NCI-H146 (cell line): ENCODE data around the gene CDKN2AIPNL.
"Not testable (repeated sequence)": the region's sequence is repeated elsewhere in the genome, so short reads cannot be mapped to it uniquely, and the experiment has no call there.

Experiments
- DNase-seq: peaks from one replicate; lab custom pipeline; 2025; lab: John Stamatoyannopoulos, UW

Gene CDKN2AIPNL

DNA sequence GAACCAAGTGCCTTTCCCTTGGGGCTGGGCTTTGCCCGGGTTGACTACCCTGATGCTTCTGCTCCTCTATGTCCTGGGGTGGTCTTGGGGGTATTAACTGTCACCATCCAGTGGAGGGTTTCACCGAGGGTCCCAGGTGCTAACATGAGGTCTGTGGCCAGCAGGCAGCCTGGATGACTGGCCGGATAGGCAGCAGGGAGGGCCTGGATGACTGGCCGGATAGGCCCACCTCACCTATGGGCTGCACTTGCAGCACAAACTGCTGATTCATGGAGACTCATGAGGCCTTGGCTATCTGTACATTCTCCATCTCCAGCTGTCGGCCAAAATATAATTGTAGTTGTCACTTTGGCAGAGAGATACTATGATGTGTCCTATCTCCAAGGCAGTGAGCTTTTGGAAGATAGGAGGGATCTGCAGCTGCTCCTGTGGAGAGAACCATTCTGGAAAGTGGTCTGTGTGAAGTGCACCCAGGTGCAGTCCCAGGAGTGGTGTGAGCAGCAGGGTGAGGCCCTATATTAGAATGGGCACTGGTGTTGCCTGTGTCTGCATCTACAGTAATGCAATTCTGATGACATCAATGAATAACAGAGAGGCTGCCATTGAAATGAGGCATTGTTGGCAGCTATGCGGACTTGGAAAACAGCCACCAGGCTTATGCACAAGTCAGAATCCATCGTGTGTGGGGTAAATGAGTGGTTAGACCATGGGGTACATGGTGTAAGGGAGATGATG lies 26.3 kb upstream of the CDKN2AIPNL start:
- no peak for DNase-seq

DNA sequence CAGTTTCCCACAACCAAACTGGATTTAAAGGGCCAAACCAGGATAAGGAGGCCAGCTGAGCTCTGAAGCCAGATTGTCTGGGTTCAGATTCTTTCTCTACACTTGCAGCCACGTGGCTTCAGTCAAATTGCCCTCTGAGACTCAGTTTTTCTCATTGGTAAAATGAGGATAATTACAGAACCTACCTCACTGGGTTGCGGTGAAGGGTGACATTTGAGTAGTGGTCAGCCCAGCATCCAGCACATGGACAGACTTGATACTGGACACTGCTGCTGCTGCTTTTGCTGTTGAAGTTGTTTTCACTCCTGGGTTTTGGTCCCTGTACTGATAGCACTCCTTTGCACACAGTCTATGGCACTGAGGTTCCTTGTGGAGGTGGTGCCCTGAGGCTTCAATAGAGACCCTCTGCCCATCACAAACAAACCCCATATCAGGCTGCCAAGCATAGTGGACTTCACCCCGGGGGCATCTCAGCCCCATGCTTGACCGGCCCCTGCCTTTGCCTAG lies 25.7 kb upstream of the CDKN2AIPNL start:
- DNase-seq = no peak

DNA sequence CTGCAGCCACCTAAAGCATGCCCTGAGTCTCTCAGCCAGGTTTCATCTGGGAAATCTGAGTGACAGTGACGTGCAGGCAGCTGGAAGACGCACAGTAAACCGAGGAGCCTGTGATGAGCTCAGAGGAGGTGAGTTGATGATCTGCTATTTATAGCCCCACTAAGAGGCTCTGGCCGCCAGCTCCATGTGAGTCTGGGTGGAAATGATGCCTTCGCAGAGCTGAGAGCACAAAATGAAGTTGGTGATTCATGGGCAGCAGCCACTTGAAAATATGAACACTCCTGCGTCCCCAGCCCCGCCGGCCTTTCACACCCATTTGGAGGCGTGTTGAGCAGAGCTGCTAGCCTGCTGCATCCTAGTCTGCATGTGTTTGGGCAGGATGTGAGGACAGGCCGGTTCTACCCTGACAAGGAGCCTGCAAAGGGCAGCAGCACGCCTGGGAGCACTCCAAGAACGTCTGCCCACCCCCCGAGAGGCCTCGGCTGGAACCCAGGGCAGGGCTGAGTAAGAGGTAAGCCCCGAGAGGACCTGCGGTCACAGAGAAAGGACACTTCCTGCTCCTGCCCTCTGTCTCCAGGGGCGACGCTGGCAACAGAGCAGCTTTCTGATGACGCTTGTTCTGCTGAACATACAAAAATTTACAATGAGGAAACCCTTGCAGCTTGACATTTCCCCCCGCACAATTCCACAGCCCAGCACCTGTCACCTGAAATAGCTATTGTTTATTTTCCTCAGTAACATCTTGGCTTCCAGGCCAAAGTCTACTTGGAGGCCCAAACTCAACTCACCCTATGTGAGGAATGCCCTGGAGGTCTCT lies 25.1 kb upstream of the CDKN2AIPNL start:
- DNase-seq = peak; percentile 60

DNA sequence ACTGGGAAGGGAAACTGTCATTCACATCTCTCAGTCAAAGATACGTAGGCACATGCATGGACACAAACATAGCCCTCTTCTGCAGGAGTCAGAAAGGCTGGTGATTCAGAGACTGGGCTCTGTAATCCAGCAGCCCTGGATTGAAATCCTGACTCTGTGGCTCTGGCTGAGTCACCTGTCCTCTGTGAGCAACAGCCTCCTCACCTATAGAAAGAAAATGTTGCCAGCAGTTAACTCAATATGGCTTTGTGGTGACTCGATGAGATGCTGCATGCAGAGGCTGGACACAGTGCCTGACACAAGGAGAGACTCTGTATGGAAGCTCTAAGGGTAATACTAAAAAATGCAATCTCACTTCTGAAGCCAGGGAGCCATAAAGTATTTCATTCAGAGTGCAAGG lies 23.9 kb upstream of the CDKN2AIPNL start:
- DNase-seq = no peak

DNA sequence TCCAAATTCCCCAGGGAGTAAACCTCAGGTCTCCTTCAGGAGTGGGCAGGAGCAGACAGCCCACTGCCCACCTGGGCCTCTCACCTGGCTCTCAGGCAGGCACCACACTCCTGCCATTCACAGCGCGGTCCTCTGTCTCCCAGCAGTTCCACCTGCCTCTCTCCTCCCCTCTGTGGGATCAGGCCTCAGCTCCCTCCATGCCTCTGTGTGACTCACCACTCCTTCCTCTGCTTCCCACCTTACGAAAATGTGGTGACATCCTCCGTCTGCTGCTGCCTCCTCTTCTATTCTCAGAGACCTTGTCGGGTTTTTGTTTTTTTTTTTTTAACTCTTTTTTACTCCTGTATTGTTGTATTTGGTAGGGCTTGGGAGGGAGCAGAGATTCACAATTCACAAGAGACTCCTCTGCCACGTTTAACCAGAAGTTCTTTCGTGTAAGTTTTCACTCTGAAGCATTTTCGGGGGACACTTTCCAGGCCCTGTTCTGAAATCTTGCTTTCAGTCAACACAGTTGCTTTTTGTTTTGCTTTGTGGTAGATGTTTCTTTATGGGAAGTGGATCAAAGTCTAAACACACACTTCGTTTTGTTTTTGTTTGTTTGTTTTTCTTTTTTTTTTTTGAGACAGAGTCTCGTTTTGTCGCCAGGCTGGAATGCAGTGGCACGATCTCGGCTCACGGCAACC lies 21.1 kb upstream of the CDKN2AIPNL start:
- no peak for DNase-seq

DNA sequence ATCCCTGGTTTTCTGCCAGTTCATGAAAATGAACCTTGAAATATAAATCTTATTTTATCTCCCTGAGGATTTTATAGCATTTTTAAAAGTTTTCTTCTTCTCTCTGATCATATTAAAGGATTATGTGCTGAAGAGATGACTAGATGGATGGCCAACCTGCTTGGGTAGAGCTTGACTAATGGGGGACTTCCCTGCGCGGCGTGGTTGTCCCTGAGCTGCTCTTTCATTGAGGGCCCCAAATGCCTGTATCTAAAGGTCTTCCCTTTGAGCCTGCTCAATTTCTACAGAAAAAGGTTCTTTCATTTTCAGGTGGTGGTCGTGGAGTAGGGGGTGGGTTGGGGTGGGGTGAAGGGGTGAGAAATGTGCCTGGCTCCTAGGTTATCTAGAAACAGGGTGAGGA lies 20.5 kb upstream of the CDKN2AIPNL start:
- no peak for DNase-seq

DNA sequence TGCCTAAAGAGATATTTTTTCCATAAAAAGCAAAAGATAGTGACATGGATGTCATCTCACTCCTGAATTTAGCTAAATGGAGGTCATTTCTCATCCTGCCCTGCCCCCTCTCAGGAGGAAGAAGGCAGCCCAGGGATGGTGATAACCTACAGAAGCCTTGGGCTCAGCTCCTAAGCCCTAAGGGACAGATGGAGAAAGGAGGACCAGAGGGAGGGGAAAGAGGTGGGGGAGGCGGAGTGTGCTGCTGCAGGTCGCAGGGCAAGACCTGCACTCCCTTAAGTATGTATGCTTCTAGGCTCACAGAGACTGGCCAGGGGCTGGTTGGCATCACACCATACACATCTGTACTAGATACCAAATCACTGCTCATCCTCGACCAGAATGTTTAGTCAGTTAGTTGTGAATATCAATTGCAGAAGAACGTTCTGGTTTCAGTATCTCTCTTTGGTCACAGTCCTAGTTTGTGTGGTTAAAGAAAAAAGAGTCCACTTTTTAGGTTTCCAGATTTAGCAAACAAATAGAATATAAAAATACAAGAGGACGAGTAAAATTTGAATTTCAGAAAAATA lies 18.4 kb upstream of the CDKN2AIPNL start:
- DNase-seq = no peak

DNA sequence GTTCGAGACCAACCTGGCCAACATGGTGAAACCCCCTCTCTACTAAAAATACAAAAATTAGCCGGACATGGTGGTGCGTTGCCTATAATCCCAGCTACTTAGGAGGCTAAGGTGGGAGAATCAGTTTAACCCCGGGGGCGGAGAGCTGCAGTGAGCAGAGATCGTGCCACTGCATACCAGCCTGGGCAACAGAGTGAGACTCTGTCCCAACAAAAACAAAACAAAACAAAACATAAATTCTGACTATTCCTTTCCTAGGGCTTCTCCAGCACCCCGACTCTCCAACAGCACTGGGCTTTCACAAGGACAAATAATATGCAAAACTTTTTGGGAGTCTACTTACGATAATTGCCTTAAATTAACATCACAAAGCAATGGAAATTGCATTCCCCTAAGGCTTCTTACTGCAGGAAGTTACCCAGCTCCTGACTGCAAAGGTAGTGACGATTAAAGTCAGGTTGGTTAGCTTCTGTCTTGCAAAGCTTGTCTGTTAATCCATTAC lies 15.9 kb upstream of the CDKN2AIPNL start:
- peak; percentile 16 for DNase-seq

DNA sequence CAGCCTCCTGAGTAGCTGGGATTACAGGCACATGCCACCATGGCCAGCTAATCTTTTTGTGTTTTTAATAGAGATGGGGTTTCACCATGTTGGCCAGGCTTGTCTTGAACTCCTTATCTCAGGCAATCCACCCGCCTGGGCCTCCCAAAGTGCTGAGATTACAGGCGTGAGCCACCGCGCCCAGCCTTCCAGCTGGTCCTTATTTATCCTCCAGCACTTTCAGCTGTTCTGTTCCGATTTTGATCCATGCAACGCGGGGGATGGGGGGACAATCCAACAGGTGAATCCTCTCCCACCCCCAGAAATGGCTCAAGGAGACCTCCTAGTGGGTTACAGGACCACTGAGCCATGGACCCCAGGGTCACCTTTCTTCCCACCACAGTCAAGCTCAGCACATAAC lies 14.7 kb upstream of the CDKN2AIPNL start:
- no peak for DNase-seq

DNA sequence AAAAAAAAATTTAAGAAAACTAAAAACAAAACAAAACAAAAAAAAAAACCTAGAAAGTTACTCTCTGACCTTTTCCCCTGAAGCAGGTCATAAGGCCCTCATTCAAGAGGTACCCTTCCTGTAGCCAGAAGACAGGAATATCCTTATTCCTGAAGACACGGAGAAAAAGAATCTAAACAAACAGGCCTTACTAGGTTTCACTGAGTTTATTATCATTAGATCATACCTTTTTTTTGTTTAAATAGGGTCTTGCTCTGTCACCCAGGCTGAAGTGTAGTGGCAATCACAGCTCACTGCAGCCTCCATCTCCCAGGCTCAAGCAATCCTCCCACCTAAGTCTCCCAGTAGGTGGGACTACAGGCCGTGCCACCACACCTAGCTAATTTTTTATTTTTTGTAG lies 11.7 kb upstream of the CDKN2AIPNL start:
- DNase-seq = no peak

DNA sequence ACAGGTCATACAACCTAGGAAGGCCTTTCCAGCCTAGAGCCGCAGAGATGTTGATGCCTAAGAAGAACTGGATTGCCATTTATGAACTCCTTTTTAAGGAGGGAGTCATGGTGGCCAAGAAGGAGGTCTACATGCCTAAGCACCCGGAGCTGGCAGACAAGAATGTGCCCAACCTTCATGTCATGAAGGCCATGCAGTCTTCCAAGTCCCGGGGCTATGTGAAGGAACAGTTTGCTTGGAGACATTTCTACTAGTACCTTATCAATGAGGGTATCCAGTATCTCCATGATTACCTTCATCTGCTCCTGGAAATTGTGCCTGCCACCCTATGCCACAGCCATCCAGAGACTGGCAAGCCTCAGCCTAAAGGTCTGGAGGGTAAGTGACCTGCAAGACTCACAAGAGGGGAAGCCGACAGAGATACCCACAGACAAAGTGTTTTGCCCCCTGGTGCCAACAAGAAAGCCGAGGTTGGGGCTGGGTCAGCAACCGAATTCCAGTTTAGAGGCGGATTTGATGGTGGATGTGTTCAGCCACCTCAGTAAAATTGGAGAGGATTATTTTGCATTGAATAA lies 11.2 kb upstream of the CDKN2AIPNL start:
- no peak for DNase-seq

DNA sequence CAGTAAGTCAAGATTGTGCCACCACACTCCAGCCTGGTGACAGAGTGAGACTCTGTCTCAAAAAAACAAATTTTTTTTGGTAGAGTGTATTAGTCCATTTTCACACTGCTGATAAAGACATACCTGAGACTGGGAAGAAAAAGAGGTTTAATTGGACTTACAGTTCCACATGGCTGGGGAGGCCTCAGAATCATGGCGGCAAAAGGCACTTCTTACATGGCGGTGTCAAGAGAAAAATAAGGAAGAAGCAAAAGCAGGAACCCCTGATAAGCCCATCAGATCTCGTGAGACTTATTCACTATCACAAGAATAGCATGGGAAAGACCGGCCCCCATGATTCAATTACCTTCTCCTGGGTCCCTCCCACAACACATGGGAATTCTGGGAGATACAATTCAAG lies 9.4 kb upstream of the CDKN2AIPNL start:
- not testable (repeated sequence) for DNase-seq

DNA sequence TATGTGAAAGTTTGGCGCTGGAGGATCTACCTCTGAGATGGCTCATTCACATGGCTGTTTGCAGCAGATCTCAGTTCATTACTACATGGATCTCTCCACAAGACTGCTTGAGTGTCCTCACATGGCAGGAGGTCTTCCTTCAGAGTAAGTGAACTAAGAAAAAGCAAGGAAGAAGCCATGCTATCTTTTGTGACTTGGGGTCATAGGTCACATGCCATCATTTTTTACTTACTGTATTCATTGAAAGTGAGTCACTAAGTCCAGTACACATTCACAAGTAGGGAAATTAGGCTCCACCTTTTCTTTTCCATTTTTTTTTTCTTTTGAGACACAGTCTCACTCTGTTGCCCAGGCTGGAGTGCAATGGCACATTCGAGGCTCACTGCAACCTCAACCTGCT lies 8.7 kb upstream of the CDKN2AIPNL start:
- no peak for DNase-seq

DNA sequence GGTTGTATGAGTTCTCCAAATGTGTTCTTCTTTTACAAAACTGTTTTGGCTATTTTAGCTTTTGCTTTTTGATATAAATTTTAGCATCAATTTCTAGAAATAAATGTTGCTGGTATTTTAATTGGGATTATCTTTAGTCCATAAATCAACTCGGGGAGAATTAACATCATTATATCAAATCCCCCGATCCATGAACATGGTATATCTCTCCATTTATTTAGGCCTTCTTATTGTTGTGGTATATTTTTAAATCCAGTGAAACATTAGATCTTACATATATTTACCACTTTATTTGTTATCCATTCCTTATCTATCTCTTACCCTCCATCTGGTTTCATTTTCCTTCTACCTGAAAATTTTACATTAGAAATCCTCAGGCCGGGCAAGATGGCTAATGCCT lies 7.3 kb upstream of the CDKN2AIPNL start:
- no peak for DNase-seq

DNA sequence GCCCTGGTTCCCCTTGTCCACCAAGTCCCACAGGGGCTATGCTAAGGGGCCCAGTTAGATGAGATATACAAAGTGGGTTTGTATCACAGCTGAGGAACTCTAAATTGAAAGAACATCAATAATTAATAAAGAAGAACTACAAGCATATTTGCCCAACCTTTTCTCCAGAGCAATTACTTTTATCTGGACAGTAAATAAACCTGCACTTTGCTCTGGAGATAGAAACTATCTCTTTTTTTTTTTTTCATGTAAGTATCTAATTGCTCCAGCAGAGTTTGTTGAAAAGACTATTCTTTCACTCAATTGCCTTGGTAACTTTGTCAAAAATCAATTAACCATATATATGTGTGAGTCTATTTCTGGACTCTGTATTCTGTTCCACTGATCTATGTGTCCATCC lies 6.0 kb upstream of the CDKN2AIPNL start:
- DNase-seq = peak; percentile 3

DNA sequence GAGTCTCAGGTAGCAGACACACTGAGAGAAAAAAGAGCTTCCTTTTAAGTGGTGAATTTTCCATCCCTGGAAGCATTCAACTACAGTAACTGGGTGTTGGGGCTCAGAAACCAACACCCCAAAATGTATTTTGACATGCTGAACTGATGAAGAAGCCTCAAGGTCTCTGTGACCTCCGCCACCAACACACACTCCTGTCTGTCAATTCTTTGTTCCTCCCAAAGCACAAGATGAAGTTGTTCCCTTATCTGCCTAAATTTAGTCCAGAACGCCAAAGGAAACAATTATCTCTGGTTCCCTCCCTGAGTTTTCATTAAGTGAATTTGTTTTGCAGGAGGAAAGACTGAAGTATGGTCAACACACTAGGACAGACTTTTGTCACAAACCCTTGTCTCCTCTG lies 1.4 kb upstream of the CDKN2AIPNL start:
- no peak for DNase-seq

DNA sequence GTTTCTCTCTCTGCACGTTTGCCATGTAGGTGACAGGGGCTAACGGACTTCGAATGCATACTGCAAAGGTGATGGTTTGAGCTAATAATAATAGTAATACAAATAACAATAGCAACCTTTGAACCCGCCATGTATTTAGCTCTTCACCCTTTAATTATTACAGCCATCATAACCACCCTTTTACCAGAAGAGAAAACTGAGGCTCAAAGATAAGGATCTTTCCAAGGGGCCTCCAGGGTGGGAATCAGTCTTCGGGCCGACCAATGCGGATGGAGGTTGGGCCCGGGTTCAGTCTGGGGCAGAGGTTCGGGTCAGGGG lies 494 bp downstream of the CDKN2AIPNL start:
- DNase-seq = no peak

DNA sequence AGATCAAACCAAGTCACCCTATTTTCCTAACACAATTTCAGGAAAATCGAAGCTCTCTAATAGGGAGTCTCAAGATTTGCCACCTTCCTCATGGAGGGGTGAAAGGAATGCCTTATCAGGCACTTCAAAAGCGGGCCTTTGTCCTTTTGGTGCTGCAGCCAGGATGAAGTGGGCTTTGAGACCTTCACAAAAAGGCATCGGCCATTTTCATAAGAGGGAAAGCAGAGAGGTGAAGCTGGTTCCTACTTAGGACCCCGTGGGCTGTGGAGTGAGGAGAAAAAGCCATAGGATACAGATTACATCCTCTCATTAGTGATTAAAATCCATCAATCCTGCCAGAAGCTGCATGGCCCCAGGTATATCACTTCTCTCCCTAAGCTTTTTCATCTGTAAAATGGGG lies 859 bp downstream of the CDKN2AIPNL start:
- DNase-seq = no peak

DNA sequence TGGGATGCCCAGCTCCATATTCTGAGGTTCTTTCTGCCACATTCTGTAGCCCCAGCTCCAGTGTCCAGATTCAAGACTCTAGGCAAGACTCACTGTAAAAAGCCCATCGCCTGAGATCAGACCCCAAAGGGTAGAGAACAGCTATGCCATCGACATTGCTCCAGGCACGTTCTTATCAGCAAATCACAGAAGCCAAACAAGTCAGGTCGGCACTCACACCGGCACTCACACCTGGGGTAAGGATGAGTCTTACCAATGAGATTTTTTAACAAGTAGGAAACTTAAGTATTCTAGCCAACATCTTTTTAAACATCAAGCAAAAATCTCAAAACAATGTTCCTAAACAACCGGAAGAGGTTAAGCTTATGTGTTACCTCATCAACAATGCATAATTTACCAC lies 2.4 kb downstream of the CDKN2AIPNL start:
- no peak for DNase-seq

DNA sequence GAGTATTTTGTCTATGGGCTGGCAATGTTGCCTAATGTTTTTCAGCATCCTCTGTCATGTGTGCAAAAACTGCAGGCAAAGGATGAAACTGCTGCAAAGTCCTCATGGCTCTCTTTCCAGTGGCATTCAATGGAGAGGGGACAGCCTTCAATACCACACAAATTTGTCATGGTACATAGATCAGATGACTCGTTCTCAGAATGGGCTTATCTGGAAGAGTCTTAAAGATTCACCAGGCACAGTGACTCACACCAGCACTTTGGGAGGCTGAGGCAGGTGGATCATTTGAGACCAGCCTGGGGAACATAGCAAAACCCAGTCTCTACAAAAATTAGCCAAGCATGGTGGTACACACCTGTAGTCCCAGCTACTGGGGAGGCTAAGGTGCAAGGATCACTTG lies 5.3 kb downstream of the CDKN2AIPNL start:
- DNase-seq = no peak

DNA sequence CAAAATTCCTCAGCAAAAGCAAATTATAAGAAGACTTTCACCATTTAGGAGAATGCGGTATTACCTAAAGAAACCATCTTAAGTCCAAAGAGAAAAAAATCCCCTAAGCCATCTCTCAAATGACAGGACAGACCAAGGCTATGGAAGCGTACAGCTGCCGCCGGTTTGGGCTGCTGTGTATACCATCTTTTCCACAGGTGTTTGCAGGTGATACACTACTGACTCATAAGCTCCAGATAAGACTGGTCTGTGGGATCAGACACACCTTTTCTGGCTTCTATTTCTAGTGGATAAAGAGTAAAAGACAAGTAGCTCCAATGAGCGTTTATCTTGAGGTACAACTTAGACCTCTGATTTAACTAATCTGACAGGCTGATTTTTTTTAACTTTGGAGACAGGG lies 7.7 kb downstream of the CDKN2AIPNL start:
- DNase-seq = no peak

DNA sequence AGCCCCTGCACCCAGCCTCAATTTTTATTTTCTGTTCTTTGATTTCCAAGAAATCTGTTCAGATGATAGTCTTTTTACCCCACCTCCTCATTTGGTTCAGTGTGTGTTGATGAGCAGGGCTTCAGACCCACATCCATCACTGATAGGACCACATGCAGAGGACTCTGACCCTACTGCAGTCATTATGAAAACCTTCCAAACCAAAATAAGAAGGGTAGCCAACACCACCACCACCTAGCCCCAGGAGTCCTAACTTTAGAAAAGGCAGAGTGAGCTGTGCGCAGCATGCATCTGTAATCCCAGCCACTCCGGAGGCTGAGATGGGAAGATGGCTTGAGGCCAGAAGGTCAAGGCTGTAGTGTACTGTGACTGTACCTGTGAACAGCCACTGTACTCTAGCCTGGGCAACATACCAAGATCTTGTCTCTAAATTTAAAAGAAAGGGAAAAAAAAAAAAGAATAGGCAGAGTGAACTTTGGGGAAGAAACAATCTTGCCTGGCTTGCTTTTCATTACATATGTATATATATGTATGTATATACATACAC lies 13.0 kb downstream of the CDKN2AIPNL start:
- DNase-seq = no peak
